Ishikawa (cell line): ENCODE results near the gene ITIH1.

Experiments used
- CEBPB ChIP-seq: IDR thresholded peaks from 2 replicates; pipeline ENCODE4 v1.6.1; 2012
- CREB1 ChIP-seq: IDR thresholded peaks from 2 replicates; pipeline ENCODE4 v1.6.1; 2012; ENCODE audit warnings: low read depth
- EGR1 ChIP-seq: IDR thresholded peaks from 2 replicates; pipeline ENCODE4 v1.6.1; 2012
- EP300 ChIP-seq: IDR thresholded peaks from 2 replicates; pipeline ENCODE4 v1.6.1; 2012; ENCODE audit warnings: borderline replicate concordance
- FOXM1 ChIP-seq: IDR thresholded peaks from 2 replicates; pipeline ENCODE4 v1.6.1; 2012; ENCODE audit warnings: low read depth, borderline replicate concordance
- NFIC ChIP-seq: IDR thresholded peaks from 2 replicates; pipeline ENCODE4 v1.6.1; 2012
- RAD21 ChIP-seq: IDR thresholded peaks from 2 replicates; pipeline ENCODE4 v1.6.1; 2012; ENCODE audit warnings: low read depth
- TAF1 ChIP-seq: IDR thresholded peaks from 2 replicates; pipeline ENCODE4 v1.6.1; 2012; ENCODE audit warnings: low read depth, mild to moderate bottlenecking
- TCF12 ChIP-seq: IDR thresholded peaks from 2 replicates; pipeline ENCODE4 v1.6.1; 2012; ENCODE audit warnings: low read depth
- TEAD4 ChIP-seq: IDR thresholded peaks from 2 replicates; pipeline ENCODE4 v1.6.1; 2012
- YY1 ChIP-seq: IDR thresholded peaks from 2 replicates; pipeline ENCODE4 v1.6.1; 2012; ENCODE audit warnings: low read depth
- ZBTB7A ChIP-seq: IDR thresholded peaks from 2 replicates; pipeline ENCODE4 v1.6.1; 2012; ENCODE audit warnings: low read depth
- TF ChIP-seq, protein P1 (sequence below): IDR thresholded peaks from 2 replicates; pipeline ENCODE4 v1.6.1; 2012
- TF ChIP-seq, protein P2 (sequence below): IDR thresholded peaks from 2 replicates; pipeline ENCODE4 v1.6.1; 2012; ENCODE audit warnings: low read depth, mild to moderate bottlenecking
- TF ChIP-seq, protein P3 (sequence below): IDR thresholded peaks from 2 replicates; pipeline ENCODE4 v1.6.1; 2012

Gene ITIH1

GRCh38 chr3:52742418-52743041 is 34.9 kb upstream of the ITIH1 start:
- TF ChIP-seq CEBPB (no peak), RAD21 (peak; percentile 70)

GRCh38 chr3:52743152-52743551 is 34.2 kb upstream of the ITIH1 start:
- TF ChIP-seq TCF12, result no peak
- TF ChIP-seq EGR1, result no peak
- TF ChIP-seq ZBTB7A, result no peak

DNA sequence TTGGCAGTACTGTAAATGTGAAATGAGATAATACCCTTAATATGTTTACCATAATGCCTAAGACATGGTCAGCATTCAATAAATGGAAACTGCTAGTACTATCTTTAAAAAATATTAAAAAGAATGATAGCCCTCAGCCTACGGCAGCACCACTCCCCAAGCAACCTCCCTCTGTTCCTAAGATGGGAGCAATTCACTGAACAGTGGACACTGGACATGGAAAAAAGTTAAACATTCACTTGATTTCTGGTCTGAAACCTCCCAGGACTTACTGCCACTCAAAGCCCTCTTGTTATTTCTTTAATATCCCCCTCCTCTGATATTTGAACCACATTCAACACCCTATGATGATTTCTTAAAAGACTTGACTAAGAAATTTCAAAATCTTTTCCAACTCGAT is 33.7 kb upstream of the ITIH1 start:
- TF ChIP-seq EP300 (no peak), EGR1 (no peak), CREB1 (no peak), NFIC (no peak), TEAD4 (no peak), TCF12 (no peak), TAF1 (no peak), ZBTB7A (no peak)

DNA sequence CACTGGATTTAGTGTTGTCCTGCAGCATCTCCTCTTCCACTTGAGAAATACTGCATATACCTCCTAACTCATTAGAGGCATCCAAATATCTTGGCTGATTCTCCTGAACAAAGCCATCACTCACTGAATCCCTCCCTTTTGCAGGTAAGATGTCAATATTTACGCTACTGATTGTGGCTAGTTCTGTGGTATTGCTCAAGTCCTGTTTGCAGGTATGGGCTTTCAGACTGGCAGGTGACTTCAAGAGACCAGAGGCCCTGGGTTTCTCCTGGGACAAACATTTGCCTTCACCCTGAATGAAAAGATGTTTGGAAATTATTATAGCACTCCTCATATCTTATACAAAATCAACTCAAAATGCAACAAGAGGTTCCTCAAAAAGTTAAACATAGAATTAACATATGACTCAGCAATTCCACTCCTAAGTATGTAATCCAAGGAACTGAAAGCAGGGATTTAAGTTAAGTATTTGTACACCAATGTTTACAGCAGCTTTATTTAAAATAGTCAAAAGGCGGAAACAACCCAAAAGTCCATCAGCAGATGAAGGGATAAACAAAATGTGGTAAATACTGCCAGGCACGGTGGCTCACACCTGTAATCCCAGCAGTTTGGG is 25.2 kb upstream of the ITIH1 start:
- TF ChIP-seq TAF1 (no peak), RAD21 (no peak), CREB1 (no peak)
- TF ChIP-seq, protein P1, sequence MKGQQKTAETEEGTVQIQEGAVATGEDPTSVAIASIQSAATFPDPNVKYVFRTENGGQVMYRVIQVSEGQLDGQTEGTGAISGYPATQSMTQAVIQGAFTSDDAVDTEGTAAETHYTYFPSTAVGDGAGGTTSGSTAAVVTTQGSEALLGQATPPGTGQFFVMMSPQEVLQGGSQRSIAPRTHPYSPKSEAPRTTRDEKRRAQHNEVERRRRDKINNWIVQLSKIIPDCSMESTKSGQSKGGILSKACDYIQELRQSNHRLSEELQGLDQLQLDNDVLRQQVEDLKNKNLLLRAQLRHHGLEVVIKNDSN, result no peak

GRCh38 chr3:52754373-52754772 is 23.0 kb upstream of the ITIH1 start:
- TF ChIP-seq CREB1 (no peak), ZBTB7A (no peak), TCF12 (no peak), CEBPB (no peak), TEAD4 (no peak), NFIC (no peak), TAF1 (no peak), EP300 (no peak), FOXM1 (no peak), EGR1 (no peak), YY1 (no peak), RAD21 (no peak)
- TF ChIP-seq, protein P2, sequence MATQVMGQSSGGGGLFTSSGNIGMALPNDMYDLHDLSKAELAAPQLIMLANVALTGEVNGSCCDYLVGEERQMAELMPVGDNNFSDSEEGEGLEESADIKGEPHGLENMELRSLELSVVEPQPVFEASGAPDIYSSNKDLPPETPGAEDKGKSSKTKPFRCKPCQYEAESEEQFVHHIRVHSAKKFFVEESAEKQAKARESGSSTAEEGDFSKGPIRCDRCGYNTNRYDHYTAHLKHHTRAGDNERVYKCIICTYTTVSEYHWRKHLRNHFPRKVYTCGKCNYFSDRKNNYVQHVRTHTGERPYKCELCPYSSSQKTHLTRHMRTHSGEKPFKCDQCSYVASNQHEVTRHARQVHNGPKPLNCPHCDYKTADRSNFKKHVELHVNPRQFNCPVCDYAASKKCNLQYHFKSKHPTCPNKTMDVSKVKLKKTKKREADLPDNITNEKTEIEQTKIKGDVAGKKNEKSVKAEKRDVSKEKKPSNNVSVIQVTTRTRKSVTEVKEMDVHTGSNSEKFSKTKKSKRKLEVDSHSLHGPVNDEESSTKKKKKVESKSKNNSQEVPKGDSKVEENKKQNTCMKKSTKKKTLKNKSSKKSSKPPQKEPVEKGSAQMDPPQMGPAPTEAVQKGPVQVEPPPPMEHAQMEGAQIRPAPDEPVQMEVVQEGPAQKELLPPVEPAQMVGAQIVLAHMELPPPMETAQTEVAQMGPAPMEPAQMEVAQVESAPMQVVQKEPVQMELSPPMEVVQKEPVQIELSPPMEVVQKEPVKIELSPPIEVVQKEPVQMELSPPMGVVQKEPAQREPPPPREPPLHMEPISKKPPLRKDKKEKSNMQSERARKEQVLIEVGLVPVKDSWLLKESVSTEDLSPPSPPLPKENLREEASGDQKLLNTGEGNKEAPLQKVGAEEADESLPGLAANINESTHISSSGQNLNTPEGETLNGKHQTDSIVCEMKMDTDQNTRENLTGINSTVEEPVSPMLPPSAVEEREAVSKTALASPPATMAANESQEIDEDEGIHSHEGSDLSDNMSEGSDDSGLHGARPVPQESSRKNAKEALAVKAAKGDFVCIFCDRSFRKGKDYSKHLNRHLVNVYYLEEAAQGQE, result no peak
- TF ChIP-seq, protein P3, sequence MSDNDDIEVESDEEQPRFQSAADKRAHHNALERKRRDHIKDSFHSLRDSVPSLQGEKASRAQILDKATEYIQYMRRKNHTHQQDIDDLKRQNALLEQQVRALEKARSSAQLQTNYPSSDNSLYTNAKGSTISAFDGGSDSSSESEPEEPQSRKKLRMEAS, result no peak
- TF ChIP-seq, protein P1, result no peak

DNA sequence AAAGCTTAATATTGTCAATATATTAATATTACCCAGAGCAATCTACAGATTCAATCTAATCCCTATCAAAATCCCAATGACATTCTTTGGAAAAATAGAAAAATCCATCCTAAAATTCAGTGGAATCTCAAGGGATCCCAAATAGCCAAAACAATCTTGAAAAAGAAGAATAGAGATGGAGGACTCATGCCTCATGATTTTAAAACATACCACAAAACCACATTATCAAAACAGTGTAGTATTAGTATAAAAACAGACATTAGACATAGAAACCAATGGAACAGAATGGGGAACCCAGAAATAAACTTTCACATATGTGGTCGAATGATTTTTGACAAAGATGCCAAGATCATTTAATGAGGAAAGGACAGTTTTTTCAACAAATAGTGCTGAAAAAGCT is 21.3 kb upstream of the ITIH1 start:
- TF ChIP-seq RAD21, result no peak
- TF ChIP-seq NFIC, result no peak
- no peak for TF ChIP-seq TEAD4
- no peak for TF ChIP-seq YY1
- TF ChIP-seq, protein P2, result no peak
- TF ChIP-seq EP300, result no peak
- no peak for TF ChIP-seq EGR1
- TF ChIP-seq ZBTB7A, result no peak
- TF ChIP-seq, protein P3, result no peak
- TF ChIP-seq FOXM1, result no peak
- TF ChIP-seq CEBPB, result no peak
- no peak for TF ChIP-seq CREB1
- no peak for TF ChIP-seq TAF1
- TF ChIP-seq TCF12, result no peak
- TF ChIP-seq, protein P1, result no peak
